Panc1 (cell line): Measurements from ENCODE around the gene PNRC1.
"Not testable (repeated sequence)": the region's sequence is repeated elsewhere in the genome, so short reads cannot be mapped to it uniquely, and the experiment has no call there.

Experiments used
- POLR2AphosphoS5 ChIP-seq: IDR thresholded peaks from 2 replicates; pipeline ENCODE4 v1.6.1; 2012; ENCODE audit warnings: mild to moderate bottlenecking, low read depth, low read length, moderate library complexity
- SIN3A ChIP-seq: IDR thresholded peaks from 2 replicates; pipeline ENCODE4 v1.6.1; 2012; ENCODE audit warnings: low read depth, mild to moderate bottlenecking, low read length, moderate library complexity, borderline replicate concordance; ENCODE audit not compliant: insufficient read depth
- TF ChIP-seq, protein P1 (sequence below): fragments of 450-650 bp; IDR thresholded peaks from 2 replicates; pipeline ENCODE4 v1.5.1; 2017; ENCODE audit warnings: mild to moderate bottlenecking

DNA sequence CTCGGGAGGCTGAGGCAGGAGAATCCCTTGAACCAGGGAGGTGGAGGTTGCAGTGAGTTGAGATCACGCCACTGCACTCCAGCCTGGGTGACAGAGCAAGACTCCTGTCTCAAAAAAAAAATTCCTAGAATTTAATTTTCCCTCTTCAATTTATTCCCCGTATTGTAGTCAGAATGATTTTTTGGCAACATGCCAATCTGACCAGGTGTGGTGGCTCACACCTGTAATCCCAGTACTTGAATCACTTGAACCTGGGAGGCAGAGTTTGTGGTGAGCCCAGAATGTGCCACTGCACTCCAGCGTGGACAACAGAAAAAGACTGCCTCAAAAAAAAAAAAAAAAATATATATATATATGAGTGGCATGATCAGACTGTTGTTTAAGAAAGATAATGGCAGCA, 46.4 kb upstream of the PNRC1 start:
- TF ChIP-seq, protein P1, sequence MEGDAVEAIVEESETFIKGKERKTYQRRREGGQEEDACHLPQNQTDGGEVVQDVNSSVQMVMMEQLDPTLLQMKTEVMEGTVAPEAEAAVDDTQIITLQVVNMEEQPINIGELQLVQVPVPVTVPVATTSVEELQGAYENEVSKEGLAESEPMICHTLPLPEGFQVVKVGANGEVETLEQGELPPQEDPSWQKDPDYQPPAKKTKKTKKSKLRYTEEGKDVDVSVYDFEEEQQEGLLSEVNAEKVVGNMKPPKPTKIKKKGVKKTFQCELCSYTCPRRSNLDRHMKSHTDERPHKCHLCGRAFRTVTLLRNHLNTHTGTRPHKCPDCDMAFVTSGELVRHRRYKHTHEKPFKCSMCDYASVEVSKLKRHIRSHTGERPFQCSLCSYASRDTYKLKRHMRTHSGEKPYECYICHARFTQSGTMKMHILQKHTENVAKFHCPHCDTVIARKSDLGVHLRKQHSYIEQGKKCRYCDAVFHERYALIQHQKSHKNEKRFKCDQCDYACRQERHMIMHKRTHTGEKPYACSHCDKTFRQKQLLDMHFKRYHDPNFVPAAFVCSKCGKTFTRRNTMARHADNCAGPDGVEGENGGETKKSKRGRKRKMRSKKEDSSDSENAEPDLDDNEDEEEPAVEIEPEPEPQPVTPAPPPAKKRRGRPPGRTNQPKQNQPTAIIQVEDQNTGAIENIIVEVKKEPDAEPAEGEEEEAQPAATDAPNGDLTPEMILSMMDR = not testable (repeated sequence)
- TF ChIP-seq POLR2AphosphoS5, SIN3A: not testable (repeated sequence)
